IMR-90 (cell line): Measurements from ENCODE around the gene HAUS3. TPM values are rescaled to one million over a fixed set of nuclear protein-coding genes. Genes with fewer than 3 reads are reported as not detected.

Experiments
- ATAC-seq: fragments of 200-7000 bp; cut with Tn5 transposase; 2 replicates; pipeline ENCODE4 v1.9.1; 2020; ENCODE audit warnings: low read depth, mild to moderate bottlenecking, moderate library complexity
- BruUV-seq: library from RNA; stranded (reverse); fragments of 400-500 nt; replicated peaks from 2 replicates; lab custom pipeline; 2021; lab: Mats Ljungman, UMichigan
- CTCF ChIA-PET: fragments of 300-600 bp; formaldehyde crosslinking; extraction: SDS; loops from one replicate; lab custom pipeline; 2021; ENCODE audit warnings: antibody characterized with exemption; lab: Yijun Ruan, JAX
- POLR2A ChIA-PET: fragments of 300-600 bp; sonication (Branson Sonifier 250); formaldehyde crosslinking; loops from one replicate; lab custom pipeline; 2022; ENCODE audit warnings: antibody characterized with exemption; ENCODE audit not compliant: unreplicated experiment; lab: Charles Lee
- DNase-seq: peaks from one replicate; pipeline ENCODE4 v3.0.0; 2013
- H2AFZ ChIP-seq: replicated peaks from 2 replicates; pipeline ENCODE3; 2013; ENCODE audit warnings: low read length, mild to moderate bottlenecking; ENCODE audit not compliant: poor library complexity
- H2AK5ac ChIP-seq: 2 replicates; pipeline ENCODE4 v1.6.1; 2013; ENCODE audit warnings: low read depth, low read length, inconsistent platforms
- H2AK9ac ChIP-seq: replicated peaks from 2 replicates; pipeline ENCODE3; 2013; ENCODE audit warnings: mild to moderate bottlenecking, low read depth, low read length, moderate library complexity; ENCODE audit not compliant: poor library complexity
- H2BK120ac ChIP-seq: 2 replicates; pipeline ENCODE4 v1.6.1; 2013; ENCODE audit warnings: low read depth, low read length, inconsistent platforms
- H2BK15ac ChIP-seq: 3 replicates; pipeline ENCODE4 v1.6.1; 2013; ENCODE audit warnings: low read depth, low read length, inconsistent platforms
- H2BK20ac ChIP-seq: 2 replicates; pipeline ENCODE4 v1.6.1; 2013; ENCODE audit warnings: low read depth, mild to moderate bottlenecking, inconsistent platforms, low read length, moderate library complexity
- H2BK5ac ChIP-seq: 2 replicates; pipeline ENCODE4 v1.6.1; 2013; ENCODE audit warnings: mild to moderate bottlenecking, low read depth, low read length, inconsistent platforms; ENCODE audit not compliant: poor library complexity, severe bottlenecking
- H3K14ac ChIP-seq: replicated peaks from 2 replicates; pipeline ENCODE4 v1.6.1; 2013; ENCODE audit warnings: low read depth, low read length, inconsistent platforms
- H3K18ac ChIP-seq: 2 replicates; pipeline ENCODE4 v1.6.1; 2013; ENCODE audit warnings: low read depth, low read length, control low read depth
- H3K23ac ChIP-seq: 2 replicates; pipeline ENCODE4 v1.6.1; 2013; ENCODE audit warnings: low read depth, low read length, inconsistent platforms
- H3K27ac ChIP-seq: 2 replicates; pipeline ENCODE4 v1.5.1; 2013; ENCODE audit warnings: mild to moderate bottlenecking, control low read depth, low read length; ENCODE audit not compliant: insufficient read depth
- H3K27me3 ChIP-seq: 2 replicates; pipeline ENCODE4 v1.6.1; 2013; ENCODE audit warnings: low read length; ENCODE audit not compliant: control insufficient read depth, insufficient read depth
- H3K36me3 ChIP-seq: 2 replicates; pipeline ENCODE4 v1.6.1; 2013; ENCODE audit warnings: low read length, mixed read lengths; ENCODE audit not compliant: control insufficient read depth, insufficient read depth
- H3K4ac ChIP-seq: 2 replicates; pipeline ENCODE4 v1.6.1; 2013; ENCODE audit warnings: low read depth, low read length, inconsistent platforms
- H3K4me1 ChIP-seq: 2 replicates; pipeline ENCODE4 v1.6.1; 2013; ENCODE audit warnings: low read length, mixed read lengths; ENCODE audit not compliant: control insufficient read depth, insufficient read depth
- H3K4me2 ChIP-seq: 2 replicates; pipeline ENCODE4 v1.6.1; 2013; ENCODE audit warnings: low read depth, mild to moderate bottlenecking, control low read depth, low read length, moderate library complexity
- H3K4me3 ChIP-seq: 2 replicates; pipeline ENCODE4 v1.5.1; 2013; ENCODE audit warnings: low read depth, mild to moderate bottlenecking, control low read depth, low read length, moderate library complexity; ENCODE audit not compliant: insufficient read depth
- H3K56ac ChIP-seq: 2 replicates; pipeline ENCODE4 v1.6.1; 2013; ENCODE audit warnings: low read length, inconsistent platforms; ENCODE audit not compliant: insufficient read depth; ENCODE audit errors: extremely low read depth
- H3K79me1 ChIP-seq, 2 experiments: 2 replicates each; pipeline ENCODE4 v1.6.1; 2013; ENCODE audit warnings: low read length in 2 of 2, inconsistent platforms in 1 of 2, low read depth in 1 of 2
- H3K9ac ChIP-seq: 2 replicates; pipeline ENCODE4 v1.6.1; 2013; ENCODE audit warnings: low read depth, low read length, control low read depth
- H3K9me1 ChIP-seq: 2 replicates; pipeline ENCODE4 v1.6.1; 2013; ENCODE audit warnings: low read length, inconsistent platforms; ENCODE audit not compliant: insufficient read depth
- H3K9me3 ChIP-seq: 2 replicates; pipeline ENCODE4 v1.6.1; 2013; ENCODE audit warnings: low read length; ENCODE audit not compliant: control insufficient read depth, insufficient read depth
- H4K20me1 ChIP-seq: 2 replicates; pipeline ENCODE4 v1.6.1; 2013; ENCODE audit warnings: low read length, inconsistent platforms; ENCODE audit not compliant: insufficient read depth
- H4K5ac ChIP-seq: 2 replicates; pipeline ENCODE4 v1.6.1; 2013; ENCODE audit warnings: mild to moderate bottlenecking, low read depth, low read length, control low read depth
- H4K8ac ChIP-seq, 2 experiments: 2 replicates each; pipeline ENCODE4 v1.6.1; 2013; ENCODE audit warnings: low read depth in 2 of 2, low read length in 2 of 2, control low read depth in 1 of 2, inconsistent platforms in 1 of 2
- H4K91ac ChIP-seq: 2 replicates; pipeline ENCODE4 v1.6.1; 2013; ENCODE audit warnings: low read depth, low read length, inconsistent platforms; ENCODE audit not compliant: insufficient read depth
- MAZ ChIP-seq: IDR thresholded peaks from 2 replicates; pipeline ENCODE4 v1.6.1; 2012; ENCODE audit warnings: low read depth, mild to moderate bottlenecking, low read length, improper control_type of control experiment, moderate library complexity, borderline replicate concordance
- MXI1 ChIP-seq: IDR thresholded peaks from 2 replicates; pipeline ENCODE4 v1.6.1; 2012; ENCODE audit warnings: low read depth, mild to moderate bottlenecking, low read length, moderate library complexity, borderline replicate concordance
- POLR2A ChIP-seq: IDR thresholded peaks from 2 replicates; pipeline ENCODE4 v1.6.1; 2012; ENCODE audit warnings: mild to moderate bottlenecking, low read depth, low read length
- RCOR1 ChIP-seq: IDR thresholded peaks from 2 replicates; pipeline ENCODE4 v1.6.1; 2012; ENCODE audit warnings: mild to moderate bottlenecking, low read length, improper control_type of control experiment; ENCODE audit not compliant: insufficient replicate concordance
- SMC3 ChIP-seq: fragments of 150-350 bp; IDR thresholded peaks from 2 replicates; pipeline ENCODE4 v1.6.1; 2016; ENCODE audit warnings: low read depth, mild to moderate bottlenecking, antibody characterized with exemption, low read length, moderate library complexity
- WGBS, 2 experiments: methylation state at CpG; one replicate each; pipeline versions ENCODE4 v1.1.5 to v1.1.7; 2013; ENCODE audit warnings: missing lambda C conversion rate in 2 of 2; ENCODE audit not compliant: insufficient read length in 1 of 2; ENCODE audit errors: extremely low coverage in 2 of 2; 5-methylcytosine and 5-hydroxymethylcytosine counted together
- dilution Hi-C: fragments of 300-500 bp; cut with HindIII; formaldehyde crosslinking; loops from one replicate; pipeline ENCODE4 v1.14.3; 2018; ENCODE audit warnings: low sequenced_read_pairs; ENCODE audit not compliant: unreplicated experiment
- in situ Hi-C: fragments of 300-500 bp; cut with MboI; formaldehyde crosslinking; loops from 3 replicates; pipeline ENCODE4 v1.14.3; 2019; ENCODE audit warnings: low sequenced_read_pairs, inconsistent platforms, mixed read lengths
- intact Hi-C: fragments of 100-400 bp; cut with micrococcal nuclease; formaldehyde crosslinking; loops from 2 replicates; pipeline ENCODE4 v1.10.0; 2022
- polyA plus RNA-seq, 3 experiments: library from polyadenylated mRNA; depleted of rRNA; stranded (reverse); fragments of >200 nt; gene quantifications; 2 replicates each; pipeline ENCODE4 v1.2.3, GENCODE V29; 2012; ENCODE audit warnings: low replicate concordance in 1 of 3
- total RNA-seq: library from RNA; depleted of rRNA; stranded (reverse); fragments of >200 nt; gene quantifications from 2 replicates; pipeline ENCODE4 v1.2.3, GENCODE V29; 2012

HAUS3 gene
- total and polyA plus RNA-seq, 2 of the 4 experiments (the other 2 are of a cell fraction), result 4.3 to 4.8 TPM

GRCh38 chr4:2268357-2269205, 26.7 kb upstream of the HAUS3 start (continued):
- no peak for TF ChIP-seq RCOR1

GRCh38 chr4:2267841-2268240, 25.9 kb upstream of the HAUS3 start:
- POLR2A ChIA-PET, result no interaction called here

More at GRCh38 chr4:2267841-2268240, 25.9 kb upstream of the HAUS3 start:
- Histone ChIP-seq H3K4me2 (no peak overlapping the region), H2BK15ac (no peak overlapping the region), H2AK9ac (no peak overlapping the region), H2AFZ (peak overlapping the region; percentile 36), H2BK20ac (no peak overlapping the region), H3K27ac (no peak overlapping the region), H3K9me1 (no peaks in the 10 kb centered on the region), H3K4me1 (peaks cover 3% of the 10 kb centered on the region; the same call in 1 of the 2 replicates), H3K4ac (no peak overlapping the region), H3K23ac (no peak overlapping the region), H3K9ac (no peak overlapping the region), H3K14ac (no peak overlapping the region), H3K56ac (no peak overlapping the region), H4K8ac (no peak overlapping the region), H3K27me3 (no peaks in the 10 kb centered on the region; the same call in 1 of the 2 replicates), H3K9me3 (no peaks in the 10 kb centered on the region), H4K5ac (no peak overlapping the region), H3K18ac (no peak overlapping the region), H3K79me1 (peaks cover 0 to under 1% of the 10 kb centered on the region in 2 experiments; a peak in 1 of 4 replicates), H2BK120ac (no peak overlapping the region), H4K20me1 (no peaks in the 10 kb centered on the region), H3K36me3 (no peaks in the 10 kb centered on the region), H2BK5ac (no peak overlapping the region), H2AK5ac (no peak overlapping the region), H3K4me3 (no peak overlapping the region), H4K91ac (no peak overlapping the region)
- TF ChIP-seq MXI1 (no peak), SMC3 (no peak), POLR2A (no peak), RCOR1 (no peak), MAZ (no peak)
- in situ Hi-C loops, result no loop called here
- WGBS, 2 experiments, result 87% methylated on average over 3 of the region's 12 CpGs; no CpG with 5 or more reads in 1 of the 2 experiments
- ATAC-seq, result no peak
- no TSS peak for BruUV-seq
- DNase-seq, result no peak
- intact Hi-C loops, result loop anchor here (10.0 kb wide), 1 partner anchor 147 kb away; the partner anchor contains the start of genes CFAP99 and ZFYVE28
- dilution Hi-C loops, result no loop called here
- CTCF ChIA-PET, result no interaction called here
